DLD1 (cell line): Measurements from ENCODE around the gene SLC38A10.
"Not testable (repeated sequence)": the region's sequence is repeated elsewhere in the genome, so short reads cannot be mapped to it uniquely, and the experiment has no call there.

ENCODE experiments used
- in situ Hi-C: cut with HindIII; loops from 2 replicates; pipeline ENCODE4 v1.10.0; 2017; ENCODE audit warnings: low sequenced_read_pairs

The SLC38A10 gene

GRCh38 chr17:81313776-81314397 lies 18.8 kb upstream of the SLC38A10 start:
- in situ Hi-C loops, result no loop called here

- in situ Hi-C loops, result no loop called here
These were observed 17.7 kb upstream of the SLC38A10 start for GRCh38 chr17:81312624-81313325.

- in situ Hi-C loops, result no loop called here
These were observed 16.8 kb upstream of the SLC38A10 start for GRCh38 chr17:81311946-81312345.

GRCh38 chr17:81310949-81311550 lies 15.9 kb upstream of the SLC38A10 start:
- in situ Hi-C loops, result no loop called here

- in situ Hi-C loops, result no loop called here
These were observed 15.0 kb upstream of the SLC38A10 start for GRCh38 chr17:81309859-81310839.

- in situ Hi-C loops, result no loop called here
These were observed 14.2 kb upstream of the SLC38A10 start for GRCh38 chr17:81309140-81309858.

GRCh38 chr17:81308784-81309139 lies 13.7 kb upstream of the SLC38A10 start:
- in situ Hi-C loops, result not testable (repeated sequence)

- in situ Hi-C loops, result no loop called here
These were observed 12.8 kb upstream of the SLC38A10 start for GRCh38 chr17:81307636-81308560.

GRCh38 chr17:81306898-81307510 lies 11.9 kb upstream of the SLC38A10 start:
- in situ Hi-C loops, result no loop called here

- in situ Hi-C loops, result no loop called here
These were observed 11.4 kb upstream of the SLC38A10 start for GRCh38 chr17:81306491-81306890.

- in situ Hi-C loops, result no loop called here
These were observed 10.0 kb upstream of the SLC38A10 start for GRCh38 chr17:81305051-81305630.

GRCh38 chr17:81304196-81305015 lies 9.3 kb upstream of the SLC38A10 start:
- in situ Hi-C loops, result no loop called here

GRCh38 chr17:81303385-81303784 lies 8.3 kb upstream of the SLC38A10 start:
- in situ Hi-C loops, result no loop called here

GRCh38 chr17:81302861-81303333 lies 7.8 kb upstream of the SLC38A10 start:
- in situ Hi-C loops, result no loop called here

- in situ Hi-C loops, result no loop called here
These were observed 7.2 kb upstream of the SLC38A10 start for GRCh38 chr17:81302324-81302723.

- in situ Hi-C loops, result no loop called here
These were observed 6.4 kb upstream of the SLC38A10 start for GRCh38 chr17:81301195-81302144.
